Activated T-helper 1 cell treated with anti-CD3 and anti-CD28 coated beads, Interleukin-12 subunit alpha, Interleukin-12 subunit beta, Interleukin-2, Interleukin-4 antibody, amounts not matched to agents 30 ng/mL and 10 ng/mL and 1 ng/mL, durations not matched to agents 14 hours and 24 hours and 36 hours (primary cell): ENCODE measurements around the gene STARD7. TPM values are rescaled to one million over a fixed set of nuclear protein-coding genes. Genes with fewer than 3 reads are reported as not detected.
A peak's percentile ranks its signal among the peaks of the same experiment; 100 is the strongest.
"Not testable (repeated sequence)": the region's sequence is repeated elsewhere in the genome, so short reads cannot be mapped to it uniquely, and the experiment has no call there.

Experiments used
- DNase-seq: peaks from one replicate; pipeline ENCODE4 v3.0.0; 2021; ENCODE audit warnings: low spot score
- H3K27ac Mint-ChIP-seq: one replicate; pipeline ENCODE4 v1.8.0; 2021; ENCODE audit warnings: mild to moderate bottlenecking, mixed read lengths
- H3K27me3 Mint-ChIP-seq: one replicate; pipeline ENCODE4 v1.8.0; 2022; ENCODE audit warnings: mild to moderate bottlenecking, moderate library complexity, mixed read lengths; ENCODE audit not compliant: insufficient read depth
- H3K36me3 Mint-ChIP-seq: one replicate; pipeline ENCODE4 v1.8.0; 2021; ENCODE audit warnings: low read depth, mixed read lengths
- H3K4me1 Mint-ChIP-seq: one replicate; pipeline ENCODE4 v1.8.0; 2021; ENCODE audit warnings: low read depth, mixed read lengths
- H3K4me3 Mint-ChIP-seq: one replicate; pipeline ENCODE4 v1.8.0; 2021; ENCODE audit warnings: mild to moderate bottlenecking, moderate library complexity, mixed read lengths
- H3K9me3 Mint-ChIP-seq: one replicate; pipeline ENCODE4 v1.8.0; 2021; ENCODE audit warnings: mixed read lengths
- intact Hi-C: fragments of 100-400 bp; cut with micrococcal nuclease; formaldehyde crosslinking; loops from one replicate; pipeline ENCODE4 v1.15.1; 2024
- total RNA-seq: library from RNA; stranded (reverse); gene quantifications from 2 replicates; pipeline ENCODE4 v1.2.3, GENCODE V29; 2022

STARD7 gene
- total RNA-seq, 1 donor from 2014 or later, result 216 TPM

GRCh38 chr2:96146153-96146880 is 62.3 kb downstream of the STARD7 start:
- Mint-ChIP-seq H3K4me1 (peaks cover 64% of the 10 kb centered on the region), H3K9me3 (no peaks in the 10 kb centered on the region), H3K27me3 (peaks cover 2% of the 10 kb centered on the region)

DNA sequence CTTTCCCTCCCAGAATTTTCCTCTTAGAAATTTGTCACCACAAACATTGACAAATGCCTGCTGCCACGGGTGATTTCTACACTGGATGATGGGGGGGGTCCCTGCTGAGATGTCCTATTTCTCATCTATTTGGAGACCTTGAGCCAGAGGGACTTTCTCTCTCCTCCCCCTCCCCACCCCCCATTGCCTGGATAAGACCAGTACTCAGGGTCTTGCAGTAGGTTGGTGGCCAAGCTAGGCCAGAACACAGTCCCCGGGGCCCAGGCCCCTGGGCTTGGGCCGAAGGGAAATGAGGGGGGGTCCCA is 62.8 kb downstream of the STARD7 start:
- H3K4me3 Mint-ChIP-seq, result peak overlapping the region; percentile 88
- intact Hi-C loops, result loop anchor here (1.0 to 10.0 kb wide), 8 partner anchors 18 to 1519 kb away; partner anchors contain the start of genes ACTR1B, ADRA2B, C2orf92 and CIAO1
- peaks cover 2% of the 10 kb centered on the region for H3K27me3 Mint-ChIP-seq
- H3K36me3 Mint-ChIP-seq, result peaks cover 29% of the 10 kb centered on the region
- no peaks in the 10 kb centered on the region for H3K9me3 Mint-ChIP-seq
- peaks cover 60% of the 10 kb centered on the region for H3K4me1 Mint-ChIP-seq
- H3K27ac Mint-ChIP-seq, result peak overlapping the region; percentile 99
- DNase-seq, result no peak

More at GRCh38 chr2:96146153-96146880, 62.3 kb downstream of the STARD7 start:
- H3K27ac Mint-ChIP-seq, result peak overlapping the region; percentile 99
- peak; percentile 83 for DNase-seq
- H3K4me3 Mint-ChIP-seq, result peak overlapping the region; percentile 88
- peaks cover 29% of the 10 kb centered on the region for H3K36me3 Mint-ChIP-seq
- intact Hi-C loops, result loop anchor here (1.0 to 10.0 kb wide), 5 partner anchors 61 to 1518 kb away; partner anchors contain the start of genes ACTR1B and C2orf92

GRCh38 chr2:96145036-96145847 is 63.4 kb downstream of the STARD7 start, which contains the start of gene DUSP2:
Gene DUSP2 (minus strand): TSS chr2:96145440. CDS start chr2:96145354, 86 bp downstream.
- Mint-ChIP-seq H3K36me3 (peaks cover 29% of the 10 kb centered on the region), H3K4me1 (peaks cover 55% of the 10 kb centered on the region)
- peak; percentile 88 for DNase-seq

DNA sequence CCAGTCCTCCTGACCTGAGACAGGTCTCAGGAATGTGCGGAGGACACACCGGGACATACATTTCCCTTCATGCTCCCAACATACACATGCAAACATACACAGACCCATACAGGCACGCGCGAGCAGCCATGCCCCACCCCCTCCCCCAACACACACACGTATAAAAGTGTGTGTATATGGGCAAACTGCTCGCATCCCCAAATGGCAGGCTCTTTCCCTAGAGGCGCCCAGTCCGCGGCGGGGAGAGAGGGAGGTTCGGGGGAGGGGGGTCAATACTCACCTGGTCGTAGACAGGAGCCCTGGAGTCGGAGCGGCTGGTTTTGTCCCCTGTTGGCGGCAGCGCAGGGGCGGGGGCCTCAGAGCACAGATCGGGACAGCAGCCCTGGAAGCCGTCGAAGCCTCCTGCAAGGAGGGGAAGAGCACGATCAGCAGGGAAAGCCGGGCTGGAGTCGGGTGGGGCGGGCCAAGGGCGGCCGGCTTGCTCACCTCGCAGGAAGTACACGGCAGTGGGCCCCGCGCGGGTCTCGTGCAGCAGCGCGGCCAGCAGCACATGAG is 64.1 kb downstream of the STARD7 start:
- H3K27me3 Mint-ChIP-seq, result peaks cover 2% of the 10 kb centered on the region
- peak overlapping the region; percentile 97 for H3K4me3 Mint-ChIP-seq
- DNase-seq, result peak; percentile 35

More at GRCh38 chr2:96145036-96145847, 63.4 kb downstream of the STARD7 start, which contains the start of gene DUSP2:
- H3K27ac Mint-ChIP-seq, result peak within 1 kb of the TSS; percentile 99
- no peaks in the 10 kb centered on the region for H3K9me3 Mint-ChIP-seq
- peaks cover 2% of the 10 kb centered on the region for H3K27me3 Mint-ChIP-seq
- intact Hi-C loops, result loop anchor here (1.0 to 10.0 kb wide), 6 partner anchors 18 to 1520 kb away; partner anchors contain the start of genes ACTR1B, ADRA2B, C2orf92 and CIAO1
- peak within 1 kb of the TSS; percentile 97 for H3K4me3 Mint-ChIP-seq

DNA sequence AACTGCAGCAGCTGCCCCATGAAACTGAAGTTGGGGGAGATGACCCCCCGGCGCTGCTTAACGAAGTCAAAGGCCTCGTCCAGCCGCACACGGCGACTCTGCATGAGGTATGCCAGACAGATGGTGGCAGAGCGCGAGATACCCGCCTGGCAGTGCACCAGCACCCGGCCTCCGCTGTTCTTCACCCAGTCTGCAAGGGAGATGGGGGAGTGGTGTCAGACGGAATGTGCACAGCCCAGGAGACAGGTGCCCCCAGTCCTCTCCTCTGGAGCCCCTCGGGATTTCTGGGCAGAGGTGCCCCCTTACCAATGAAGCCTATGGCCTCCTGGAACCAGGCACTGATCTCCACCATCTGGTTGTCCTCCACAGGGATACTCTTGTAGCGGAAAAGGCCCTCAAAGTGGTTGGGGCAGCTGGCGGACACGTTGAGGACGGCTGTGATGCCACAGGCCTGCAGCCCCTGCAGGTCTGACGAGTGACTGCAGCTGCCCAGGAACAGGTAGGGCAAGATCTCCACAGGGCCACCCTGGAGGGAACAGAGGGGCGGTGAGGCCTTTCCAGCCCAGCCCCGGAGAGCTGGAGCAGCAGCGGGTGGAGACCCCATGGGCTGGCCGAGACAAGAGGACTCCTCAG is 64.7 kb downstream of the STARD7 start:
- intact Hi-C loops, result loop anchor here (1.0 to 10.0 kb wide), 3 partner anchors 27 to 1521 kb away; partner anchors contain the start of genes ACTR1B, ADRA2B and C2orf92
- H3K4me3 Mint-ChIP-seq, result peak overlapping the region; percentile 97
- H3K27me3 Mint-ChIP-seq, result peaks cover 2% of the 10 kb centered on the region
- DNase-seq, result no peak
- peak overlapping the region; percentile 96 for H3K27ac Mint-ChIP-seq
- H3K4me1 Mint-ChIP-seq, result peaks cover 55% of the 10 kb centered on the region
- peaks cover 29% of the 10 kb centered on the region for H3K36me3 Mint-ChIP-seq
- H3K9me3 Mint-ChIP-seq, result no peaks in the 10 kb centered on the region

More for the DNA sequence above, 64.1 kb downstream of the STARD7 start:
- Mint-ChIP-seq H3K9me3 (no peaks in the 10 kb centered on the region), H3K27ac (peak overlapping the region; percentile 96), H3K36me3 (peaks cover 29% of the 10 kb centered on the region), H3K4me1 (peaks cover 55% of the 10 kb centered on the region)
- intact Hi-C loops, result loop anchor here (1.0 to 10.0 kb wide), 7 partner anchors 19 to 1520 kb away; partner anchors contain the start of genes ACTR1B, ADRA2B, C2orf92 and CIAO1

DNA sequence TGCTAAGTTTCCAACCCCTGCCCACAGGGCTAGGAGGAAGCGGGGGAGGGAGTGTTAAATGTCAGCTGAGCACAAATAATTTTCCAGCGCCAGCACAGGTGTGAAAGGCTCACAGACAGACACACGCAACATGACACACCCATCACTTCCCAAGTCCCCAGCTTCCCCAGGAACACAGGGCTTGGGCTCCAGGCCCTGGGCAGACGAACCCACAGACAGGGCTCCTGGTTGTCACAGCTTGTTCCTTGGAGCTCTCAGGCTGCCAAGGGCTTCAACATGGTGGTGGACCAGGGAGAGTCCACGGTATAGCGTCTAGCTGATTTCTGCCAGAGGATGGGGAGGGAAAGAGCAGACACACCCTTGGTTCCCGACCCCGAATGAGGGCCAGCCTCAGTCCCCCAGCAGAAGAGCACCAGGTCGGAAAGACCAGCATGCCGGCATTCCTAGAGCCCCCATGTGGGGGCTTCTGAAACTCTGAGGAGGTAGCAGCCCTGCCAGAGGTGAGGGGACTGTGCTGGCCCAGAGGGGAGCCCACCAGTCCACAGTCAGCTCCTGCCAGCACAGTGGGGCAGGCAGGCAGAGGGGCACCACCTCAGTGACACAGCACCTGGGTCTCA is 65.3 kb downstream of the STARD7 start:
- intact Hi-C loops, result loop anchor here (10.0 kb wide), 1 partner anchor 1521 kb away; the partner anchor contains the start of genes ACTR1B and C2orf92
- Mint-ChIP-seq H3K27ac (peak overlapping the region; percentile 96), H3K36me3 (peaks cover 29% of the 10 kb centered on the region), H3K27me3 (peaks cover 2% of the 10 kb centered on the region), H3K9me3 (no peaks in the 10 kb centered on the region), H3K4me3 (peak overlapping the region; percentile 97), H3K4me1 (peaks cover 51% of the 10 kb centered on the region)
- DNase-seq, result no peak

GRCh38 chr2:96142217-96143113 is 66.2 kb downstream of the STARD7 start:
- H3K27ac Mint-ChIP-seq, result peak overlapping the region; percentile 96
- H3K36me3 Mint-ChIP-seq, result peaks cover 29% of the 10 kb centered on the region
- peaks cover 2% of the 10 kb centered on the region for H3K27me3 Mint-ChIP-seq
- peaks cover 42% of the 10 kb centered on the region for H3K4me1 Mint-ChIP-seq
- DNase-seq, result no peak
- H3K9me3 Mint-ChIP-seq, result no peaks in the 10 kb centered on the region
- intact Hi-C loops, result loop anchor here (10.0 kb wide), 1 partner anchor 1522 kb away; the partner anchor contains the start of genes ACTR1B and C2orf92
- peak overlapping the region; percentile 97 for H3K4me3 Mint-ChIP-seq

GRCh38 chr2:96141624-96141967 is 67.0 kb downstream of the STARD7 start:
- Mint-ChIP-seq H3K27ac (peak overlapping the region; percentile 86), H3K4me3 (peak overlapping the region; percentile 97), H3K4me1 (peaks cover 34% of the 10 kb centered on the region), H3K36me3 (peaks cover 29% of the 10 kb centered on the region)
- not testable (repeated sequence) for H3K9me3 Mint-ChIP-seq, DNase-seq, H3K27me3 Mint-ChIP-seq
- intact Hi-C loops, result loop anchor here (10.0 kb wide), 1 partner anchor 1523 kb away; the partner anchor contains the start of genes ACTR1B and C2orf92

GRCh38 chr2:96140941-96141623 is 67.5 kb downstream of the STARD7 start:
- Mint-ChIP-seq H3K9me3 (no peaks in the 10 kb centered on the region), H3K4me3 (peak overlapping the region; percentile 97), H3K36me3 (peaks cover 29% of the 10 kb centered on the region), H3K4me1 (peaks cover 28% of the 10 kb centered on the region), H3K27ac (peak overlapping the region; percentile 86), H3K27me3 (peaks cover 4% of the 10 kb centered on the region)
- DNase-seq, result no peak
- intact Hi-C loops, result loop anchor here (10.0 kb wide), 1 partner anchor 1524 kb away; the partner anchor contains the start of genes ACTR1B and C2orf92

DNA sequence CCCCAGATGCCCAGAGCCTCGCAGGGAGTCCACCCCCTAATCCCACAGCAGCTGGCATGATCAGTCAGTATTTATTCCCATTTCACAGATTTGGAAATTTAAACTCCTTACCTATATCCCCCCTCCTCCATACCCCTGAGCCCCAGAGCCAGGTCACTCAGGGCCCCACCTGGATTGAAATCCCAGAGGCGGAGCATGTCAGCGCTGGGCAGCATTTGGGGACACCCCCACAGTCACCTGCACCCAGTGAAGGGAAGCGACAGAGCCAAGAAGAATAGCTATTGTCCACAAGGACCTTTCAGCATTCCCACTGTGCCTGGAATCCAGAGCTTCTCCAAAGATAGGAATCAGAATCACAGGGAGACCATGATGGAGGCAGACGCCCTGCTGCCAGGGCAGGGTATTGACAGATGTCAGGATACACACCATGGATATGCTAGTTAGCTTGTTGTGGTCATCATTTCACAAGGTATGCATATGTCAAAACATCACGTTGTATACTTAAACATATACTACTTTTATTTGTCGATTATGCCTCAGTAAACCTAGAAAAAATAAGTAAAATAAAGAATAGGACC is 69.4 kb downstream of the STARD7 start:
- Mint-ChIP-seq H3K27me3 (peaks cover 2% of the 10 kb centered on the region), H3K4me1 (peaks cover 21% of the 10 kb centered on the region), H3K4me3 (no peak overlapping the region), H3K36me3 (peaks cover 25% of the 10 kb centered on the region), H3K9me3 (no peaks in the 10 kb centered on the region), H3K27ac (no peak overlapping the region)
- DNase-seq, result no peak
- intact Hi-C loops, result no loop called here
